ENCODE results near the gene CCDC157. TPM values are rescaled to one million over a fixed set of nuclear protein-coding genes. Genes with fewer than 3 reads are reported as not detected.

The CCDC157 gene
- total and polyA plus RNA-seq, 2 of the 4 experiments (the other 2 are of a cell fraction), result 0.90 to 2.2 TPM

DNA sequence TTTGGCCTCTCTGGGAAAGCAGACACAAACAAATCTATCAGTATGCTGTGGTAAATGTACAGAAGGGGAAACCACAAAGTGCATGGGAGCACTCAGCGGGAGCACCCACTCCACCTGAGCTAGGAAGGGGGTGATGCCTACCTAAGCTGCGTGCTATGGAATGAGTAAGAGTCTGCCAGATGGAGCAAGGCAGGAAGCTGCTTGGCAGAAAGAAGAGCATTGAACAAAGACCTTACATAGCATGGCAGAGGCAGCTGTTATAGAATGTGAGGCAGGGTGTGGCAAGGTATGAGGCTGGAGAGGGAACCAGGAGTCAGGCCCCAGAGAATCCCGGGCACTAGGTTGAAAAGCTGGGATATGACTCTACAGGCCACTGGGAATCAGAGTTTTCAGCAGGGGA is 55.0 kb downstream of the CCDC157 start:
- no peak overlapping the region for H4K91ac ChIP-seq (ENCODE audit: insufficient read depth, low read depth, low read length)
- no peak overlapping the region for H2AFZ ChIP-seq (replicated peaks; ENCODE audit: low read length, poor library complexity)
- no peak overlapping the region for H2AK5ac ChIP-seq (ENCODE audit: low read depth, low read length)
- H3K4me2 ChIP-seq (ENCODE audit: low read depth, low read length), result no peak overlapping the region
- H2BK5ac ChIP-seq (ENCODE audit: low read depth, low read length, poor library complexity, severe bottlenecking), result no peak overlapping the region
- no peak for TF ChIP-seq MXI1 (IDR thresholded peaks at IDR 0.05; ENCODE audit: borderline replicate concordance, low read depth, low read length)
- no peaks in the 10 kb centered on the region for H3K9me3 ChIP-seq (ENCODE audit: control insufficient read depth, insufficient read depth, low read length)
- peaks cover 8% of the 10 kb centered on the region for H3K4me1 ChIP-seq (ENCODE audit: control insufficient read depth, insufficient read depth, low read length)
- no peak overlapping the region for H3K4ac ChIP-seq (ENCODE audit: low read depth, low read length)
- no peak overlapping the region for H3K18ac ChIP-seq (ENCODE audit: low read depth, low read length)
- no peaks in the 10 kb centered on the region; the same call in 1 of the 2 replicates for H4K20me1 ChIP-seq (ENCODE audit: insufficient read depth, low read length)
- in situ Hi-C loops (cut with MboI; ENCODE audit: low sequenced_read_pairs), result no loop called here
- peaks cover 59% of the 10 kb centered on the region for H3K36me3 ChIP-seq (ENCODE audit: control insufficient read depth, insufficient read depth, low read length)
- H2BK20ac ChIP-seq (ENCODE audit: low read depth, low read length), result no peak overlapping the region
- no peak overlapping the region for H2BK15ac ChIP-seq (ENCODE audit: low read depth, low read length)
- ChIA-PET CTCF (no interaction called here), POLR2A (ENCODE audit: unreplicated experiment) (no interaction called here)
- no peak overlapping the region for H3K9ac ChIP-seq (ENCODE audit: low read depth, low read length)
- H2AK9ac ChIP-seq (replicated peaks; ENCODE audit: low read depth, low read length, poor library complexity), result no peak overlapping the region
- WGBS, 2 experiments (ENCODE audit: extremely low coverage in 2 of 2, insufficient read length in 1 of 2), result 90% methylated on average over 2 of the region's 3 CpGs; no CpG with 5 or more reads in 1 of the 2 experiments
- H3K14ac ChIP-seq (replicated peaks; ENCODE audit: low read depth, low read length), result no peak overlapping the region
- H4K5ac ChIP-seq (ENCODE audit: low read depth, low read length), result no peak overlapping the region
- no peaks in the 10 kb centered on the region for H3K27me3 ChIP-seq (ENCODE audit: control insufficient read depth, insufficient read depth, low read length)
- DNase-seq (no peak), ATAC-seq (ENCODE audit: low read depth) (no peak)
- dilution Hi-C loops (cut with HindIII; ENCODE audit: low sequenced_read_pairs, unreplicated experiment), result no loop called here
- no TSS peak for BruUV-seq (replicated peaks)
- intact Hi-C loops (cut with micrococcal nuclease), result no loop called here
- H3K27ac ChIP-seq (ENCODE audit: insufficient read depth, low read length), result no peak overlapping the region
- H3K4me3 ChIP-seq (ENCODE audit: insufficient read depth, low read depth, low read length), result no peak overlapping the region
- H3K79me1 ChIP-seq (ENCODE audit: low read depth in 1 of 2, low read length in 2 of 2), result peaks cover 18 to 42% of the 10 kb centered on the region in 2 experiments
- no peak overlapping the region for H3K56ac ChIP-seq (ENCODE audit: extremely low read depth, insufficient read depth, low read length)
- H2BK120ac ChIP-seq (ENCODE audit: low read depth, low read length), result no peak overlapping the region
- no peak overlapping the region for H4K8ac ChIP-seq (ENCODE audit: low read depth in 2 of 2, low read length in 2 of 2)
- peaks cover 11% of the 10 kb centered on the region for H3K9me1 ChIP-seq (ENCODE audit: insufficient read depth, low read length)
- H3K23ac ChIP-seq (ENCODE audit: low read depth, low read length), result no peak overlapping the region

Data from IMR-90 (cell line).